ENCODE results near the gene PSMD7.
"Not testable (repeated sequence)": the region's sequence is repeated elsewhere in the genome, so short reads cannot be mapped to it uniquely, and the experiment has no call there.

- TF ChIP-seq CTCF (IDR thresholded peaks at IDR 0.05); PRDM15 (CRISPR knock-in tag; IDR thresholded peaks at IDR 0.05); ZNF512 (CRISPR knock-in tag; IDR thresholded peaks at IDR 0.05; ENCODE audit: borderline replicate concordance); TEAD4 (CRISPR knock-in tag; IDR thresholded peaks at IDR 0.05); OVOL2 (CRISPR knock-in tag; IDR thresholded peaks at IDR 0.05; ENCODE audit: borderline replicate concordance); CREB1 (CRISPR knock-in tag; IDR thresholded peaks at IDR 0.05); ZNF416 (CRISPR knock-in tag; IDR thresholded peaks at IDR 0.05); SP1 (CRISPR knock-in tag; conservative IDR thresholded peaks at IDR 0.05); CBFB (CRISPR knock-in tag; IDR thresholded peaks at IDR 0.05; ENCODE audit: low read depth): not testable (repeated sequence)
Observed at GRCh38 chr16:74339226-74339625, 42.6 kb downstream of the PSMD7 start.

Data from WTC11 (cell line).